HL-60 (cell line): ENCODE data around the gene ERGIC1.

Experiments used
- DNase-seq, 2 experiments: peaks; one replicate each; pipeline ENCODE4 v3.0.0-alpha.2; 2010 to 2020; ENCODE audit warnings: low read depth in 1 of 2, low spot score in 1 of 2
- H3K27ac ChIP-seq: fragments of 250-450 bp; sonication (Bioruptor Pico); replicated peaks from 2 replicates; pipeline ENCODE4 v1.5.1; 2020; ENCODE audit warnings: mild to moderate bottlenecking, moderate library complexity
- H3K27me3 ChIP-seq: fragments of 250-450 bp; sonication (Bioruptor Pico); 2 replicates; pipeline ENCODE4 v1.5.1; 2021; ENCODE audit warnings: mild to moderate bottlenecking, moderate library complexity; ENCODE audit not compliant: insufficient read depth, poor library complexity, severe bottlenecking
- H3K4me3 ChIP-seq: replicated peaks from 2 replicates; pipeline ENCODE4 v1.5.1; 2011; ENCODE audit warnings: mild to moderate bottlenecking, control low read depth, low read length; ENCODE audit not compliant: insufficient read depth
- CTCF ChIP-seq: IDR thresholded peaks from one replicate; pipeline ENCODE4 v1.5.1; 2011; ENCODE audit warnings: low read length, control low read depth, inconsistent platforms; ENCODE audit not compliant: insufficient read depth
- GABPA ChIP-seq: IDR thresholded peaks from 2 replicates; pipeline ENCODE4 v1.6.1; 2012; ENCODE audit warnings: low read depth
- POLR2AphosphoS5 ChIP-seq: IDR thresholded peaks from 2 replicates; pipeline ENCODE4 v1.6.1; 2012; ENCODE audit warnings: low read depth
- REST ChIP-seq: IDR thresholded peaks from 2 replicates; pipeline ENCODE4 v1.6.1; 2012; ENCODE audit warnings: low read depth; ENCODE audit not compliant: insufficient replicate concordance
- SPI1 ChIP-seq: IDR thresholded peaks from 2 replicates; pipeline ENCODE4 v1.6.1; 2012; ENCODE audit warnings: low read depth, mild to moderate bottlenecking, borderline replicate concordance

ERGIC1 gene

GRCh38 chr5:172979778-172980177 lies 145.7 kb downstream of the ERGIC1 start:
- Histone ChIP-seq H3K27me3 (no peaks in the 10 kb centered on the region), H3K4me3 (no peak overlapping the region), H3K27ac (no peak overlapping the region)
- TF ChIP-seq SPI1 = no peak
- no peak for TF ChIP-seq REST
- TF ChIP-seq POLR2AphosphoS5 = no peak
- TF ChIP-seq CTCF = no peak
- TF ChIP-seq GABPA = no peak
- DNase-seq = no peak

- no peak overlapping the region for H3K4me3 ChIP-seq
- H3K27ac ChIP-seq = no peak overlapping the region
- H3K27me3 ChIP-seq = no peaks in the 10 kb centered on the region
- TF ChIP-seq CTCF = no peak
- no peak for TF ChIP-seq SPI1
- no peak for TF ChIP-seq GABPA
- TF ChIP-seq REST = no peak
- TF ChIP-seq POLR2AphosphoS5 = no peak
- DNase-seq = no peak
Observed at GRCh38 chr5:172981931-172982330, 147.9 kb downstream of the ERGIC1 start.

GRCh38 chr5:172983542-172984243 lies 149.6 kb downstream of the ERGIC1 start, which contains the start of gene ATP6V0E1:
Gene ATP6V0E1 (plus strand): TSS chr5:172983771. CDS start chr5:172983861, 90 bp downstream.
- H3K27ac ChIP-seq = peak within 1 kb of the TSS; percentile 90
- H3K4me3 ChIP-seq = peak within 1 kb of the TSS; percentile 99
- TF ChIP-seq CTCF (no peak), REST (no peak), SPI1 (no peak), GABPA (no peak), POLR2AphosphoS5 (peak; percentile 75)
- peak; percentile 91 to 95 for DNase-seq
- H3K27me3 ChIP-seq = no peaks in the 10 kb centered on the region
